Aortic smooth muscle cell (primary cell): Measurements from ENCODE around the gene FAM174B. TPM values are rescaled to one million over a fixed set of nuclear protein-coding genes. Genes with fewer than 3 reads are reported as not detected.

ENCODE experiments used
- total RNA-seq: library from RNA; depleted of rRNA; stranded (reverse); fragments of >200 nt; gene quantifications from 2 replicates; pipeline ENCODE4 v1.2.3, GENCODE V29; 2014

Gene FAM174B
- 4.4 and 5.0 TPM in 2 replicates for total RNA-seq

GRCh38 chr15:92655178-92655995 lies at the start of gene FAM174B:
FAM174B (minus strand) TSS chr15:92655775.

Other genes with a start within 250 kb of the FAM174B start
- gene CHD2, start 244.5 kb upstream of the FAM174B start, total RNA-seq = 62.5 and 72.1 TPM in 2 replicates